Activated T-cell treated with anti-CD3 and anti-CD28 coated beads for 24 hours (primary cell): ENCODE data around the gene TNK2.
"Not testable (repeated sequence)": the region's sequence is repeated elsewhere in the genome, so short reads cannot be mapped to it uniquely, and the experiment has no call there.

Experiments
- DNase-seq: peaks from one replicate; pipeline ENCODE4 v3.0.0-alpha.2; 2020; ENCODE audit warnings: low read depth

Gene TNK2

GRCh38 chr3:195907934-195908693, at the start of gene TNK2:
TSS of gene TNK2 (minus strand) at chr3:195908551. CDS start at chr3:195888588, 19,963 bp downstream.
- DNase-seq, result peak; percentile 52

- no peak for DNase-seq
Measured at GRCh38 chr3:195956577-195956976, 48.2 kb upstream of the TNK2 start.

- peak; percentile 22 for DNase-seq
Measured at GRCh38 chr3:195955416-195955841, 47.1 kb upstream of the TNK2 start.

GRCh38 chr3:195954752-195955119, 46.4 kb upstream of the TNK2 start:
- not testable (repeated sequence) for DNase-seq

- DNase-seq, result peak; percentile 70
Measured at GRCh38 chr3:195954052-195954751, 45.9 kb upstream of the TNK2 start.

GRCh38 chr3:195952590-195952989, 44.2 kb upstream of the TNK2 start:
- not testable (repeated sequence) for DNase-seq

- DNase-seq, result not testable (repeated sequence)
Measured at GRCh38 chr3:195951443-195952177, 43.3 kb upstream of the TNK2 start.

- not testable (repeated sequence) for DNase-seq
Measured at GRCh38 chr3:195950731-195951130, 42.4 kb upstream of the TNK2 start.

GRCh38 chr3:195950164-195950563, 41.8 kb upstream of the TNK2 start:
- not testable (repeated sequence) for DNase-seq

GRCh38 chr3:195946910-195947699, 38.8 kb upstream of the TNK2 start:
- DNase-seq, result not testable (repeated sequence)

- not testable (repeated sequence) for DNase-seq
Measured at GRCh38 chr3:195941265-195941815, 33.0 kb upstream of the TNK2 start.

- not testable (repeated sequence) for DNase-seq
Measured at GRCh38 chr3:195940806-195941205, 32.5 kb upstream of the TNK2 start.

GRCh38 chr3:195939526-195940470, 31.4 kb upstream of the TNK2 start:
- DNase-seq, result not testable (repeated sequence)

GRCh38 chr3:195933044-195933430, 24.7 kb upstream of the TNK2 start:
- not testable (repeated sequence) for DNase-seq

- no peak for DNase-seq
Measured at GRCh38 chr3:195932418-195933043, 24.2 kb upstream of the TNK2 start.

GRCh38 chr3:195931582-195932273, 23.4 kb upstream of the TNK2 start:
- DNase-seq, result no peak

GRCh38 chr3:195929452-195929851, 21.1 kb upstream of the TNK2 start:
- no peak for DNase-seq

GRCh38 chr3:195921334-195921791, 13.0 kb upstream of the TNK2 start:
- no peak for DNase-seq

GRCh38 chr3:195918176-195918575, 9.8 kb upstream of the TNK2 start:
- DNase-seq, result no peak
